Glomerular endothelial cell (primary cell): ENCODE measurements around the gene TSKS. TPM values are rescaled to one million over a fixed set of nuclear protein-coding genes. Genes with fewer than 3 reads are reported as not detected.

Source experiments
- DNase-seq: peaks from one replicate; pipeline ENCODE4 v3.0.0-alpha.2; 2011; ENCODE audit warnings: low read depth, low spot score; ENCODE audit errors: extremely low read depth
- total RNA-seq: library from RNA; depleted of rRNA; stranded (reverse); fragments of >200 nt; gene quantifications from 2 replicates; pipeline ENCODE4 v1.2.3, GENCODE V29; 2015

The TSKS gene
- total RNA-seq, 1 donor from 2014 or later: not detected

DNA sequence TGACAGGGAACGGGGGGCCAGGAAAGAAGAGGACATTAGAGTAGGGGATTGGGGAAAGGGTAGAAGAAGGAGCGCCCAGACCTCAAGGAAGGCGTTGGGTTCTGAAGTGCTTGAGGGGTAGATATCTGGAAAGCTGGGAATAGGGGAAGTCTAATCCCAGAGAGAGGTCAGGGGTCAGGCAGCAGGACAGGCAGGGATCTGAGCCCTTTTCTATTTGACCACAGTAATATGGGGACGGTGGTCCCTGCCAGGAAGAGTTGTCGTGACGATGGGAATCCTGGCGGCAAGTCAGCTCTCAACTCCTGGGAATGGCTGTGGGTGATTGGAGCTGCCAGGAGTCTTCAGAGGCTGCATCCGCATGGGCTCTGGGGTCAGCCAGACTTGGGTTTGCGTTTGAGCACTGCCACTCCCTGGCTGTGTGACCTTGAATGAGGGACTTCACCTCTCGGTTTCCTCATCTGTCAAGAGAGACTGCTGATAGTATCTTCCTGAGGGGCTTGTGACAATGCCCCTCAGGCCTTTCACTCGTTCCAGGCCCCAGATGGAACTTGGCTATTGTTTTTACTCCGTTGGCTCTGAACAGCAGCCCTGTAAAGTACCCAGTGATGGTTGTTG, 5.0 kb upstream of the TSKS start:
- DNase-seq: no peak

GRCh38 chr19:49767381-49767780, 4.3 kb upstream of the TSKS start:
- no peak for DNase-seq

DNA sequence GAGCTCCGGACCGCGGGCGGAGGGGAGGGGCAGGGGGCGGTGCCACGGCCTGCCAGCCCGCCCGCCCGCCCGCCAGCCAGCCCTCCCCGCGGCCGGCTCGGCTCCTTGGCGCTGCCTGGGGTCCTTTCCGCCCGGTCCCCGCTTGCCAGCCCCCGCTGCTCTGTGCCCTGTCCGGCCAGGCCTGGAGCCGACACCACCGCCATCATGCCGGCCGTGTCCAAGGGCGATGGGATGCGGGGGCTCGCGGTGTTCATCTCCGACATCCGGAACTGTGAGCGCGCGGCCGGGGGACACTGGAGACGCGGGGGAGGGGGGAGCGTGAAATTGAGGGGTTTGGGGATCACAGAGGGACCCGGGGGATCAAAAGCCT, 3.8 kb upstream of the TSKS start, which contains the start of gene AP2A1:
Gene AP2A1, plus strand, starts transcription at position 72 of the 370 bp plus-strand sequence. Its CDS starts 133 bp downstream, at position 205.
- DNase-seq: no peak

- DNase-seq: peak; percentile 99
Observed at GRCh38 chr19:49766007-49766929, 3.2 kb upstream of the TSKS start.

DNA sequence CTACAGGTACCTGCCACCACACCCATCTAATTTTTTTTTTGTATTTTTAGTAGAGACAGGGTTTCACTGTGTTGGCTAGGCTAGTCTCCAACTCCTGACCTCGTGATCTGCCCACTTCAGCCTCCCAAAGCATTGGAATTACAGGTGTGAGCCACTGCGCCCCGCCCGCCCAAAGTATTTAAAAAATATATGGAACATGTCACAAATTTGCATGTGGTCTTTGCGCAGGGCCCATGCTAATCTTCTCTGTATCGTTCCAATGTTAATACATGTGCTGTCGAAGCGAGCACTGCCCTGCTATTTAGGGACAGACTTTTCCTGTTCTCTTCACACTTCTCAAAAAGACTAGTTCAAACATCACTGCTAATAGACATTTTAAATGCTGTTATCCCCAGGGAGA, 1.2 kb upstream of the TSKS start:
- DNase-seq: no peak

DNA sequence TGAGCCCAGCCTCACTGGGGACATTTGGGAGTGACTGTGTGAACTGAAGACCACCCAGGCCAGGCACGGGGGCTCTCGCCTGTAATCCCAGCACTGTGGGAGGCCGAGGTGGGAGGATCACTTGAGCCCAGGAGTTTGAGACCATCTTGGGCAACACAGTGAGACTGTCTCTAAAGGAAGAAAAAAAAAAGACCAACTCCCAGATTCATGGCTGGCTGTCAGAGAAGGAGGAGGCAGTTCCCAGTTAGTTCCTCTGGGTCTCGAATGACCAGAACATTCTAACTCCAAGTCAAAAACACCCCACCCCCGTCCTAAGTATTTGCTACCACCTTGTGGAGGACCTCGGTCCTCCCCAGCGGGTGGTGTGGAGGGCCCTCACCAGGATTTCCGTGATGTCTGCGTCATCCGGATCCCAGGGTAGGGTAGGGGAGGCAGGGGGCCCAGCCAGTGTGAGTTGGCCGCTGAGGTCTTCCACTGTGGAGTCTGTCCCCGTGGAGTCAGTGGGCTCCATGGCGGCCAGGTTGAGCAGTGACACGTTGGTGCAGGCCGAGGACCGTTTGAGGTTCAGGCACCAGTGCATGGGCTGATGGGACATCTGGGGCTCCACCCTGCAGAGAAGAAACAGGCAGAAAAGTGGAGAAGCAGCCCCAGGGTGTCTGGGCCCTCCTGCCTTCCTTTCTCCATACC, 1.3 kb downstream of the TSKS start:
- no peak for DNase-seq

DNA sequence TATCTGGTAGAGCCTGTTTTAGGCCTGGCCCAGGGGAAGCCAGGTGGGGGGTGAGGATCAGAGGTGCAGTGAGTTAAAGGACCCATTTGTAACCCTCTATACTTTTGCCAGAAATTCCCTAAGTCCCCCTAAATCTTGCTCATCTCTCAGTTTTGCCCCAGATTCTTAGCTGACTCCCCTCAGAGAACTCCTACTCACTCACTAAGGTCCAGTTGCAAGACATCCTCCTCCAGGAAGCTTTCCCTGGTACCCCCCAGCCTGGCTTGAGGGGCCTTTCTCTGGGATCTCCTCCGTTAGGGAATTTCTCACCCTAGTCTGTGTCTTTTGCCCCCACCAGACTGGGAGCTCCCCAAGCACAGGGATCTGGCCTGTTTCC, 1.9 kb downstream of the TSKS start:
- no peak for DNase-seq

DNA sequence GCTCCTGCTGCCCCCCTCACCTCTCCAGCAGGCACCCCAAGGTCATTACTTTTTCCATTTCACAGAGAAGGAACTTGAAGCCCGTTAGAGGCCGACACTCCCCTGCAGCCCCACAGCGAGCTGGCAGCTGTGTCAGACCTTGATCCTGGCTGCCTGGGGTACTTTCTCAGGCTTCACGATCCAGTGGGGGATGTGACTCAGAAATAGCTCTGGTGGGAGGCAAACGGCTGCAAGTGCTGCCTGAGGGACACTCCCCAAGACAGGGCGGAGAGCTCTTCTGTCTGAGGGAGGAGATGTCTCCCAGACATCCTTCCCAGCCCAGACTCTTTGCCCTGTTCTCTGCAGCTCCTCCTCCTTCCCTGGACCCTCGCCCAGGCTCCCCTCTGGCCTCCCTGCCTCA, 4.8 kb downstream of the TSKS start:
- DNase-seq: no peak

GRCh38 chr19:49755956-49756355, 7.2 kb downstream of the TSKS start:
- DNase-seq: no peak

DNA sequence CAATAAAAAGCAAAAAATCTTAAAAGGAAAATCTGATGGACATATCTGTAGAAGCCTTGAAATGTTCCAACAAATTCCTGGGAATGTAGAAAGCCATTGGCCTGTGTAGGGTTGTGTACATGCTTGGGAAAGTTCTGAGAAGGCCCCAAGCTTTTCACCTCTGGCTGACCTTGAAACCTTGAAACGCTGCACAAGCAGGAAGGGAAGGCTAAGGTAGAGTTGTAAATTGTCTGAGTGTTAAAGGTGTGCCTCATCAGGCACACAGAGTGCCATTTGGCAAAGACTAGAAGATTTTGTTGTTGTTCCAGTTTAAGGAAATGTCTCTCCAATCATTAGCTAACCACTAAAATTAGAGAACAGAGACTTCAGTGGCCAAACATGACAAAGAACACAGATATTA, 10.4 kb downstream of the TSKS start:
- DNase-seq: no peak

GRCh38 chr19:49749771-49750170, 13.3 kb downstream of the TSKS start:
- DNase-seq: no peak

DNA sequence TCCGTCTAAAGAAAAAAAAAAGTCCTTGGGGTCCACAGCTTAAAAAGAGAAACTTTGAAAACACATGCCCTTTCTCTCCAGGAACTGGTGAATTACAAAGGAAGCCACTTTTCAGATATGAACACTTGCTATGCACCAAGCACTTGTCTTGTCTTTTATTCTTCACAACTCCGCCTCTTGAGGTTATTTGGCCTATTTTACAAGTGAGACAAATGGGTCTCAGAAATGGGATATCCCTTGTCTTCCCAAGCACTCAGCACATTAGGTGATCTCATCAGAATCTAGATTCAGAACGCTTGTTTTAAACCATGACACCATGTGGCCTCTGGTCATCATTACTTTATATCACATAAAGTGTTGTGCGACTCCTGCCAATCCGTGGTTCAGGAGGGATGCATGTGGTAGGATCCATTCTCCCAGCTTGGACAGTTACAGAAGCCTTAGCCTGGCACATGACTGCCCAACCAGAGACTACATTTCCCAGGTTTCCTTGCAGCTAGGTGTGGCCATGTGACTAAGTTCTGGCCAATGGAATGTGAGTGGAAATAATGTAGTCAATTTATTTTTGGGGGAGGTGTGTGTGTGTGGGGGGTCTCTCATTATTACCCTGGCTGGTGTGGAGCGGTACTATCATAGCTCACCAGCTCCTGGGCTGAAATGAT, 13.9 kb downstream of the TSKS start:
- DNase-seq: no peak

DNA sequence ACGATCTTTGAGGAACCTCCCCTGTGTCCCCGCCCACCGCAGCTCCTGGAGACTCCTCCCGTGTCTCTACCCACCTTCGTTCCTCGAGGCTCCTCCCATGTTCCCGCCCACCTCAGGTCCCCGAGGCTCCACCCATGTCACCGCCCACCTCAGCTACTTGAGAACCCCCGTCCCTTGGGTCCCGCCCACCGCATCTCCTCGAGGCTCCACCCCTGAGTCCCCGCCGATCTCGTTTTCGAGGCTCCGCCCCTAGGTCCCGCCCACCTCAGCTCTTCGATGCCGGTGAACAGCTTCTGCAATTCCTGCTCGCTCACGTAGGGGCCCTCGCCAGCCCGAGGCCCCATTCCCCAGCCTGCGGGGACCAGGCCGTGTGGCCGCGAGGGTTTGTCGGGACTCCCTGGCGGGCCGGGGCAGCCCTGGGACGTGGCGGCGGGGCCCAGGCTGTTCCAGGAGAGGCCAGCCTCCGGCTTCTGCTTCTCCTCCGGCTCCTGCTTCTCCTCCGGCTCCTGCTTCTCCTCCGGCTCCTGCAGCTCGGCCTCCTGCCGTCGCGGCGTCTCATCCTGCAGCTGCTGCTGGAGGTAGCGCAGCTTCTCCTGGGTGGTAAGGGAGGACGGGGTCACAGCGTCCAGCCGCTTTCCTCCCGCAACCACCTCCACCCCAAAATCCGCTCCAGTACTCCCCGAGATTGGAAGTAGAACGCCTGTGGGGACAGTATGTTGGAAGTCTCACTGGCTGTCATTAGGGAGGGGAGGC, 16.7 kb downstream of the TSKS start:
- no peak for DNase-seq

DNA sequence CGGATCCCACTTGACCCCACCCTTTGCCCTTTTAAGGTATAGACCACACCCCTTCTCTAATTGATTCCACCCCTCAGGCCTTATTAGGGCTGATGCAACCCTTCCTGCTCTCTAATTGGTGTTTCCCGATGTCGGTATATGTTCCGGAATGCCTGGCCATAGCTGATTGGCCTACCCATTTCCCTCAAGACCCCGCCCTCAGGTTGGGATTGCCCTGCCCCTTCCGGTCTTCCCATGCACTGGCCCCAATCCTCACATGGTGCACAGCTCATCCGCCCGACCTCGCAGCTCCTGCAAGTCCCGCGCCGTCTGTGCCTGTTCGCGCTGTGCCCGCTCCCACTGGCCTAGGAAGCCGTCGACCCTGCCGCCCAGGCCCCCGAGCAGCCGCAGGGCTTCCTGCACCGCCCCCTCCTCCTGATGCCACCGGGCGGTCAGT, 18.1 kb downstream of the TSKS start:
- no peak for DNase-seq

DNA sequence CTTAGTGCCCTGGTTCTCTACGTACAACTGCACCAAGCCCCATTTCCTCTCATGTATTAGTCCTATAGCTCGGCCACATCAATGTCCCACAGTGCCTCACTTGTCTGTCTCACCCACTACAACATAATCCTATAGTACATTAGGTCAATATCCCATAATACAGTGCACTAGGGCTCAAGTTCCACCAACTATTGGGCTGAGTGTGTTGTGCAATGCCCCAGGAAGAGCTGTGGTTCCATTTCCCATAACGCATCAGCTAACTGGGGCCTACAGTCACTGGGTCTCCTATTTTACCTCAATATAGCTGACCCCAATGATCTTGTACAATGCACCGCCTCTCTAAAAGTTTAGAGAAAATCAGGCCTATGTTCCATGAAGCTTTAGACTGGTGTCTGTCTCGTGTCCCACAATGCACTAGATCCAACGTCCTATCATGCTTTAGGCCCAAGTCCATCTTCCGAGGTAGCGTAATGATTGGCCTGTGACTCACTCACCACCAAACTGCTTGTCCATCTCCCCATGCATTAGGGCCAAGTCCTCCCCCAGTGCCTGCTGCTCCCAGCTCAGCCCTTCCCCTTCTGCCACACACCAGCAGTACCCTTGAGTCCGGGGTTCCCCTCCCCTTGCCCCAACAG, 21.8 kb downstream of the TSKS start:
- no peak for DNase-seq

GRCh38 chr19:49739933-49740332, 23.2 kb downstream of the TSKS start:
- DNase-seq: no peak

DNA sequence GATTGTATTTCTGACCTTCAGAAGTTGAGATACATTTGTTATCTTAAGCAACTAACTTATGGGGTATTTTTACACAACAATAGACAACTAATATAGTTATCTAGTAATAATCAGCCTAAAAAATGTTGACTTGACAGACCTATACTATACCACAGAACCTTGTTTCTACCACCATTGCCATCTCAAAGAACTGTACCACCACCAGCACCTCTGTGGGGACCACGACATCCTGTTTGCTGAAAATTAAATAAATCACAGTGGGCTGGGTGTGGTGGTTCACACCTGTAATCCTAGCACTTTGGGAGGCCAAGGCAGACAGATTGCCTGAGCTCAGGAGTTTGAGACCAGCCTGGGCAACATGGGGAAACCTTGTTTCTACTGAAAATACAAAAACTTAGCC, 24.0 kb downstream of the TSKS start:
- no peak for DNase-seq

- no peak for DNase-seq
Observed at GRCh38 chr19:49738268-49738667, 24.8 kb downstream of the TSKS start.

GRCh38 chr19:49730166-49730565, 32.9 kb downstream of the TSKS start:
- DNase-seq: no peak
